IPS-15b (cell line): ENCODE data around the gene ARHGEF39.
A peak's percentile ranks its signal among the peaks of the same experiment; 100 is the strongest.

Experiments used
- H3K27me3 ChIP-seq: one replicate; pipeline ENCODE4 v1.6.1; 2013; ENCODE audit warnings: low read length; ENCODE audit not compliant: control insufficient read depth, insufficient read depth
- H3K36me3 ChIP-seq: one replicate; pipeline ENCODE4 v1.6.1; 2013; ENCODE audit warnings: low read length; ENCODE audit not compliant: control insufficient read depth, insufficient read depth
- H3K4me1 ChIP-seq: one replicate; pipeline ENCODE4 v1.6.1; 2013; ENCODE audit warnings: mild to moderate bottlenecking, low read length; ENCODE audit not compliant: control insufficient read depth, insufficient read depth
- H3K4me3 ChIP-seq: one replicate; pipeline ENCODE4 v1.5.1; 2013; ENCODE audit warnings: low read depth, low read length
- H3K9ac ChIP-seq: one replicate; pipeline ENCODE4 v1.6.1; 2013; ENCODE audit warnings: low read depth, mild to moderate bottlenecking, low read length
- H3K9me3 ChIP-seq: one replicate; pipeline ENCODE4 v1.6.1; 2013; ENCODE audit warnings: mild to moderate bottlenecking, low read length; ENCODE audit not compliant: control insufficient read depth, insufficient read depth

ARHGEF39 gene

DNA sequence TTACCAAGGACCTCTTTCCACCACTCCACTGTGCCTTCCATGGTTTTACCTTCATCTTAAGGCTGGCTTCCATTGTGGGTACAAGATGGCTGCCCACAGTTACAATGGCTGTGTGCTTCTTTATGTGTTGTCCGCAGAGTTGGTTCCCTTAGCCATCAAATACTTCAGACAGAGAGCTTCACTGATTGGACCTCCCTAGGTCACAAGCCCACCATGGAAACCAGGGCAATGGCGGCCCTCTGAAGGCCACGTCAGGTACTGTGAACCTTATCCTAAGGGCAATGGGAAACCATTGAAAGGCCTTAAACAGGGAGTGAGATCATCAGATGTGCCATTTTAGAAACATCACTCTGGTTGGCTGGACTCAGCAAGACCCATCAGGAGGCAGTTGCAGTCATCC lies 2.9 kb upstream of the ARHGEF39 start:
- Histone ChIP-seq H3K4me3 (no peak overlapping the region), H3K36me3 (peaks cover 5% of the 10 kb centered on the region), H3K27me3 (no peaks in the 10 kb centered on the region), H3K4me1 (peaks cover 7% of the 10 kb centered on the region), H3K9me3 (no peaks in the 10 kb centered on the region), H3K9ac (no peak overlapping the region)

GRCh38 chr9:35666549-35666948 lies 1.6 kb upstream of the ARHGEF39 start:
- peaks cover 17% of the 10 kb centered on the region for H3K36me3 ChIP-seq
- H3K9me3 ChIP-seq, result no peaks in the 10 kb centered on the region
- H3K4me3 ChIP-seq, result no peak overlapping the region
- no peaks in the 10 kb centered on the region for H3K27me3 ChIP-seq
- peaks cover 7% of the 10 kb centered on the region for H3K4me1 ChIP-seq
- no peak overlapping the region for H3K9ac ChIP-seq

GRCh38 chr9:35666045-35666444 lies 1.1 kb upstream of the ARHGEF39 start:
- H3K9ac ChIP-seq, result no peak overlapping the region
- H3K4me3 ChIP-seq, result no peak overlapping the region
- no peaks in the 10 kb centered on the region for H3K27me3 ChIP-seq
- peaks cover 17% of the 10 kb centered on the region for H3K36me3 ChIP-seq
- H3K4me1 ChIP-seq, result peaks cover 7% of the 10 kb centered on the region
- H3K9me3 ChIP-seq, result no peaks in the 10 kb centered on the region

DNA sequence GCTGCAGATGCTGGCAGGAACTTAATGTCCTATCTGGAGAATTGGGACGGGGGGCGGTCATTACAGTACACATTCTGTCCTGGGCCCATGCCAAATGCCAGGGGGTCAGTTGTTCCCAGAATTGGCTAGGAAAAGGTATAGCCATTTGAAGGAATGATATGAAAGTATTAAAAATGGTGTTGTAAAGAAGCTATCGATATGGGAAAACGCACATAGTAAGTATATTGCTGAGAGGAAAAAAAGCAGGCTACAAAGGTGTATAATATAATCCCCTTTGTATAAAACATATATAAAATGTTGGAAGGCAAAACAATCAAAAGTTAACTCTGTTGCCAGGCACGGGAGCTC lies 450 bp upstream of the ARHGEF39 start:
- Histone ChIP-seq H3K27me3 (no peaks in the 10 kb centered on the region), H3K36me3 (peaks cover 21% of the 10 kb centered on the region), H3K4me1 (peaks cover 7% of the 10 kb centered on the region), H3K4me3 (peak overlapping the region; percentile 92), H3K9ac (no peak overlapping the region), H3K9me3 (no peaks in the 10 kb centered on the region)

DNA sequence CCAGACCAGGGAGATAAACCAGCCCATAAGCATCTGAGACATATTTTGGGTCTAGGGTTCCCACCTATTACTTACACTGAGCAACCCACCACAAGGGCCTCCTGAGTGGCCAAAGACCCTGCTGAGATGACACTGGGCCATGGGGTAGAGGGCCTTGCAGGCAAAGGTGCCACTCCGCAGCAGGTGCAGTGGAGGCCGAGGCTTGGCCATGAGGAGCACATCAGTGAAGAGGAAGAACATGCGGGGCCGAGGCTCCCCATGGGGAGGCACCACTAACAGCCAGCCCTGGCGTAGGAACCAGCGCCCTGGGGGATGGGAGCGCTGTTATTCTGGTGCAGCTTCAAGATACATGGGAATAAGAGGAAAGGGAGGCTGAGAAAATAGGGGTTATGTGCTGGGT lies 2.6 kb downstream of the ARHGEF39 start:
- peaks cover 27% of the 10 kb centered on the region for H3K36me3 ChIP-seq

DNA sequence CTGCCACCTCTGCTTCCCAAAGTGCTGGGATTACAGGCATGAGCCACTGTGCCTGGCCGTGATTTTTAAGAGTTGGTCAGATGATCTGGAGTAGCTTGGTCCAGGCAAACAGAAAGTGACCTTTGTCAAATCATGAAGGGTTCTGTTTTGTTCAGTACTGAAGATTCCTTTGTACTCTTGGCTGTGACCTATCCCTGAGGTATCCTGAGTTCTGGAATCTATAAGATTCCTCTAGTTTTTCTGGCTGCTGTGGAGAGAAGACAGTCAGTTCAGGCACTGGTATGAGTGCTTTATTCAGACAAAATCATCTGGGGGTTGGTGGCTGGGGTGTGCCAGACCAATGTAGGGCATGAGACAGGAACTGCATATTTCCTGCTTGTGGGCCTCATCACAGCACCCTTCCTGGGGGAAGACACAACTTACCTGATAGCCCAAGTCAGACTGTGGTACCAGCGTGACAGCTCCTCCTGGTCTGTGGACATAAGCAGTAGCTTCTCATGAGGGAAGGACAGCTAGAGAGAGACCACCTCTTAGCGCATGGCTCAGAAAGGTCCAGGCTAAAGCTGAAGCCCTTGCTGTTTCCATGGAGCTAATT lies 3.1 kb downstream of the ARHGEF39 start:
- peaks cover 27% of the 10 kb centered on the region for H3K36me3 ChIP-seq
- H3K27me3 ChIP-seq, result no peaks in the 10 kb centered on the region
- H3K4me1 ChIP-seq, result peaks cover 7% of the 10 kb centered on the region
- no peak overlapping the region for H3K4me3 ChIP-seq
- H3K9me3 ChIP-seq, result no peaks in the 10 kb centered on the region
- H3K9ac ChIP-seq, result no peak overlapping the region

More for the DNA sequence above, 2.6 kb downstream of the ARHGEF39 start:
- Histone ChIP-seq H3K9me3 (no peaks in the 10 kb centered on the region), H3K4me3 (no peak overlapping the region), H3K9ac (no peak overlapping the region), H3K27me3 (no peaks in the 10 kb centered on the region), H3K4me1 (peaks cover 7% of the 10 kb centered on the region)

GRCh38 chr9:35660966-35661415 lies 4.0 kb downstream of the ARHGEF39 start:
- peaks cover 7% of the 10 kb centered on the region for H3K27me3 ChIP-seq
- H3K9me3 ChIP-seq, result no peaks in the 10 kb centered on the region
- peaks cover 7% of the 10 kb centered on the region for H3K4me1 ChIP-seq
- no peak overlapping the region for H3K9ac ChIP-seq
- H3K36me3 ChIP-seq, result peaks cover 27% of the 10 kb centered on the region
- no peak overlapping the region for H3K4me3 ChIP-seq

- Histone ChIP-seq H3K27me3 (peaks cover 8% of the 10 kb centered on the region), H3K9ac (no peak overlapping the region), H3K9me3 (no peaks in the 10 kb centered on the region), H3K36me3 (peaks cover 27% of the 10 kb centered on the region), H3K4me1 (peaks cover 6% of the 10 kb centered on the region), H3K4me3 (peak overlapping the region; percentile 84)
These were observed 5.7 kb downstream of the ARHGEF39 start for GRCh38 chr9:35659340-35659739.

DNA sequence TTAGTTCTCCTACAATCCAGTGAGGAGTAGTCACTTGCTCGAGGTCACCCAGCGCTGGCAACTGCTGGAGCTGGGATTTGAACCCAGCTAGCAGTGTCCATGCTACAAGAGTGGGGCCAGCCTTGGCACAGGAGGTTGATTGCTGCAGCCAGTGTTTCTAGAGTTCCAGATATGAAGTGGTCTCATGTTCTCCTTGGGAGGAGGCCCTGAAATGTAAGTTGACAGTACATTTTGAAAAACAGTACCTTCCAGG lies 6.1 kb downstream of the ARHGEF39 start:
- H3K4me3 ChIP-seq, result peak overlapping the region; percentile 84
- H3K4me1 ChIP-seq, result peaks cover 3% of the 10 kb centered on the region

GRCh38 chr9:35658137-35658967 lies 6.6 kb downstream of the ARHGEF39 start, which contains the start of gene CCDC107:
Gene CCDC107 (plus strand): TSS chr9:35658292. CDS start chr9:35658380, 88 bp downstream.
- Histone ChIP-seq H3K36me3 (peaks cover 26% of the 10 kb centered on the region), H3K27me3 (peaks cover 8% of the 10 kb centered on the region), H3K9me3 (no peaks in the 10 kb centered on the region), H3K4me1 (no peaks in the 10 kb centered on the region), H3K4me3 (peak within 1 kb of the TSS; percentile 84), H3K9ac (peak within 1 kb of the TSS; percentile 97)

More for the DNA sequence above, 6.1 kb downstream of the ARHGEF39 start:
- H3K27me3 ChIP-seq, result peaks cover 8% of the 10 kb centered on the region
- peaks cover 27% of the 10 kb centered on the region for H3K36me3 ChIP-seq
- H3K9me3 ChIP-seq, result no peaks in the 10 kb centered on the region
- peak overlapping the region; percentile 97 for H3K9ac ChIP-seq

GRCh38 chr9:35657546-35658136 lies 7.4 kb downstream of the ARHGEF39 start, which contains the start of gene RMRP:
Gene RMRP (minus strand): TSS chr9:35658019.
- H3K4me3 ChIP-seq, result peak within 1 kb of the TSS; percentile 84
- no peaks in the 10 kb centered on the region for H3K9me3 ChIP-seq
- peaks cover 19% of the 10 kb centered on the region for H3K36me3 ChIP-seq
- H3K4me1 ChIP-seq, result no peaks in the 10 kb centered on the region
- peak within 1 kb of the TSS; percentile 97 for H3K9ac ChIP-seq
- H3K27me3 ChIP-seq, result peaks cover 8% of the 10 kb centered on the region
